COLO829 (cell line): ENCODE results near the gene ELMOD1.
"Not testable (repeated sequence)": the region's sequence is repeated elsewhere in the genome, so short reads cannot be mapped to it uniquely, and the experiment has no call there.

ENCODE experiments used
- DNase-seq: peaks from one replicate; pipeline ENCODE4 v3.0.0; 2012; ENCODE audit warnings: low spot score

Gene ELMOD1

GRCh38 chr11:107590460-107591377, at the start of gene ELMOD1:
TSS of gene ELMOD1 (plus strand) at chr11:107591147. CDS start at chr11:107618190, 27,043 bp downstream.
- no peak for DNase-seq

GRCh38 chr11:107545101-107545514, 45.8 kb upstream of the ELMOD1 start:
- DNase-seq: peak; percentile 31

GRCh38 chr11:107547961-107548360, 43.0 kb upstream of the ELMOD1 start:
- DNase-seq: no peak

GRCh38 chr11:107549253-107549953, 41.5 kb upstream of the ELMOD1 start:
- peak; percentile 14 for DNase-seq

- no peak for DNase-seq
Observed at GRCh38 chr11:107549954-107550285, 41.0 kb upstream of the ELMOD1 start.

- DNase-seq: no peak
Observed at GRCh38 chr11:107550304-107550703, 40.6 kb upstream of the ELMOD1 start.

- peak; percentile 8 for DNase-seq
Observed at GRCh38 chr11:107561688-107562087, 29.3 kb upstream of the ELMOD1 start.

GRCh38 chr11:107562647-107563208, 28.2 kb upstream of the ELMOD1 start:
- peak; percentile 48 for DNase-seq

GRCh38 chr11:107563702-107564101, 27.2 kb upstream of the ELMOD1 start:
- DNase-seq: peak; percentile 41

- no peak for DNase-seq
Observed at GRCh38 chr11:107564877-107565218, 26.1 kb upstream of the ELMOD1 start.

- peak; percentile 60 for DNase-seq
Observed at GRCh38 chr11:107565219-107565937, 25.6 kb upstream of the ELMOD1 start, which contains the start of gene ALKBH8. TSS of gene ALKBH8 (minus strand) at chr11:107565735. CDS start at chr11:107560893, 4,842 bp downstream.

- DNase-seq: not testable (repeated sequence)
Observed at GRCh38 chr11:107565955-107566501, 24.9 kb upstream of the ELMOD1 start.

GRCh38 chr11:107566569-107566968, 24.4 kb upstream of the ELMOD1 start:
- no peak for DNase-seq

- no peak for DNase-seq
Observed at GRCh38 chr11:107567739-107568335, 23.1 kb upstream of the ELMOD1 start.

GRCh38 chr11:107570015-107570414, 20.9 kb upstream of the ELMOD1 start:
- DNase-seq: no peak

- DNase-seq: no peak
Observed at GRCh38 chr11:107573438-107573837, 17.5 kb upstream of the ELMOD1 start.

GRCh38 chr11:107576497-107577345, 14.2 kb upstream of the ELMOD1 start:
- DNase-seq: peak; percentile 54

- no peak for DNase-seq
Observed at GRCh38 chr11:107577346-107577711, 13.6 kb upstream of the ELMOD1 start.

- not testable (repeated sequence) for DNase-seq
Observed at GRCh38 chr11:107579169-107579568, 11.8 kb upstream of the ELMOD1 start.

GRCh38 chr11:107581147-107581546, 9.8 kb upstream of the ELMOD1 start:
- DNase-seq: no peak
